Activated CD4-positive, alpha-beta T cell treated with anti-CD3 and anti-CD28 coated beads, Interleukin-2, amount 50 U/mL, for 16 hours (primary cell): ENCODE results near the gene B3GNT9.
"Not testable (repeated sequence)": the region's sequence is repeated elsewhere in the genome, so short reads cannot be mapped to it uniquely, and the experiment has no call there.

Experiments
- DNase-seq: peaks from one replicate; pipeline ENCODE4 v3.0.0-alpha.2; 2020

B3GNT9 gene

GRCh38 chr16:67149276-67150046 lies 1.3 kb downstream of the B3GNT9 start:
- DNase-seq: no peak

- no peak for DNase-seq
Observed at GRCh38 chr16:67148656-67149275, 2.0 kb downstream of the B3GNT9 start.

- no peak for DNase-seq
Observed at GRCh38 chr16:67148221-67148620, 2.6 kb downstream of the B3GNT9 start.

- no peak for DNase-seq
Observed at GRCh38 chr16:67147437-67148140, 3.2 kb downstream of the B3GNT9 start.

GRCh38 chr16:67146523-67147357 lies 4.1 kb downstream of the B3GNT9 start:
- no peak for DNase-seq

- no peak for DNase-seq
Observed at GRCh38 chr16:67145746-67146145, 5.1 kb downstream of the B3GNT9 start.

- DNase-seq: no peak
Observed at GRCh38 chr16:67144943-67145342, 5.9 kb downstream of the B3GNT9 start.

- no peak for DNase-seq
Observed at GRCh38 chr16:67142342-67142741, 8.5 kb downstream of the B3GNT9 start.

GRCh38 chr16:67141391-67141790 lies 9.4 kb downstream of the B3GNT9 start:
- DNase-seq: no peak

GRCh38 chr16:67137605-67138004 lies 13.2 kb downstream of the B3GNT9 start:
- DNase-seq: no peak

GRCh38 chr16:67129422-67129821 lies 21.4 kb downstream of the B3GNT9 start:
- DNase-seq: no peak

- DNase-seq: no peak
Observed at GRCh38 chr16:67128887-67129286, 21.9 kb downstream of the B3GNT9 start.

- no peak for DNase-seq
Observed at GRCh38 chr16:67128417-67128816, 22.4 kb downstream of the B3GNT9 start.

GRCh38 chr16:67122799-67123198 lies 28.0 kb downstream of the B3GNT9 start:
- DNase-seq: not testable (repeated sequence)

- DNase-seq: no peak
Observed at GRCh38 chr16:67120025-67120424, 30.8 kb downstream of the B3GNT9 start.

GRCh38 chr16:67117716-67118115 lies 33.1 kb downstream of the B3GNT9 start:
- DNase-seq: no peak

- no peak for DNase-seq
Observed at GRCh38 chr16:67116388-67117311, 34.1 kb downstream of the B3GNT9 start.

- no peak for DNase-seq
Observed at GRCh38 chr16:67115639-67116038, 35.2 kb downstream of the B3GNT9 start.

GRCh38 chr16:67114793-67115192 lies 36.0 kb downstream of the B3GNT9 start:
- no peak for DNase-seq

- no peak for DNase-seq
Observed at GRCh38 chr16:67112591-67113399, 38.0 kb downstream of the B3GNT9 start.

- DNase-seq: no peak
Observed at GRCh38 chr16:67111951-67112444, 38.8 kb downstream of the B3GNT9 start.
